Measurements from ENCODE around the gene GP5. TPM values are rescaled to one million over a fixed set of nuclear protein-coding genes. Genes with fewer than 3 reads are reported as not detected.

Gene GP5
- total and polyA plus RNA-seq, 4 experiments from 2014 or later: 1.3 to 4.2 (median 2.8) TPM

- Histone ChIP-seq H3K4me1 (ENCODE audit: insufficient read depth, low read length) (no peaks in the 10 kb centered on the region), H3K27me3 (ENCODE audit: insufficient read depth, low read length) (peaks cover 5% of the 10 kb centered on the region), H3K36me3 (ENCODE audit: insufficient read depth, low read length) (no peaks in the 10 kb centered on the region), H3K27ac (ENCODE audit: low read depth, low read length) (no peak overlapping the region), H3K4me3 (ENCODE audit: low read length in 2 of 2) (no peak overlapping the region), H3K9me3 (ENCODE audit: control insufficient read depth in 1 of 2, low read length in 2 of 2) (no peaks in the 10 kb centered on the region)
- Mint-ChIP-seq H3K9me3 (no peaks in the 10 kb centered on the region), H3K4me1 (no peaks in the 10 kb centered on the region), H3K27me3 (peaks cover 13 to 25% of the 10 kb centered on the region in 2 donors), H3K36me3 (no peaks in the 10 kb centered on the region), H3K27ac (no peak overlapping the region), H3K4me3 (no peak overlapping the region)
- DNase-seq: no peak
- ChIA-PET CTCF (ENCODE audit: partially characterized antibody) (no interaction called here), POLR2A (ENCODE audit: partially characterized antibody) (no interaction called here)
- intact Hi-C loops (cut with micrococcal nuclease): no loop called here
Observed at GRCh38 chr3:194379651-194380050, 19.4 kb downstream of the GP5 start.

DNA sequence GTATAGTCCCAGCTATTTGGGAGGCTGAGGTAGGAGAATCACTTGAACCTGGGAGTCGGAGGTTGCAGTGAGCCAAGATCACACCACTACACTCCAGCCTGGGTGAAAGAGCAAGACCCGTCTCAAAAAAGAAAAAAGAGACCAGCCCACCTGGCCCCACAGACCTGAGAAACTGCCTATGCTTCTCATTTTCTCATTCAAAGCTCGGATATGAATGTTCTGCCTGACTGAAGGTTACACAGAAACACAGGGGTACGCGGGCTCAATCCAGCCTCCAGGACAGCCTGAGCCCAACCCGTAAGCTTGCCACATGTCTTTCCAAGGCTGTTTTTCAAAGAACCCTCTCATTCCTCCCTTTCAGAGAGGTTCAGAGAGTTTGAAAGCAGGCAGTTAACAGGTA lies 19.8 kb downstream of the GP5 start:
- no peaks in the 10 kb centered on the region for H3K9me3 ChIP-seq (ENCODE audit: control insufficient read depth in 1 of 2, low read length in 2 of 2)
- no peak overlapping the region for H3K4me3 Mint-ChIP-seq
- intact Hi-C loops (cut with micrococcal nuclease): no loop called here
- H3K4me1 ChIP-seq (ENCODE audit: insufficient read depth, low read length): no peaks in the 10 kb centered on the region
- peaks cover 13 to 25% of the 10 kb centered on the region in 2 donors for H3K27me3 Mint-ChIP-seq
- H3K36me3 Mint-ChIP-seq: no peaks in the 10 kb centered on the region
- peaks cover 5% of the 10 kb centered on the region for H3K27me3 ChIP-seq (ENCODE audit: insufficient read depth, low read length)
- H3K36me3 ChIP-seq (ENCODE audit: insufficient read depth, low read length): no peaks in the 10 kb centered on the region
- CTCF ChIA-PET (ENCODE audit: partially characterized antibody): interaction anchor here (1.0 kb wide), 1 partner anchor 36 kb away, joined by 4 read pairs; no protein-coding TSS in a partner anchor
- H3K27ac Mint-ChIP-seq: no peak overlapping the region
- H3K4me1 Mint-ChIP-seq: no peaks in the 10 kb centered on the region
- no peak overlapping the region for H3K27ac ChIP-seq (ENCODE audit: low read depth, low read length)
- no peak for DNase-seq
- POLR2A ChIA-PET (ENCODE audit: partially characterized antibody): no interaction called here
- H3K4me3 ChIP-seq (ENCODE audit: low read length in 2 of 2): no peak overlapping the region
- no peaks in the 10 kb centered on the region for H3K9me3 Mint-ChIP-seq

DNA sequence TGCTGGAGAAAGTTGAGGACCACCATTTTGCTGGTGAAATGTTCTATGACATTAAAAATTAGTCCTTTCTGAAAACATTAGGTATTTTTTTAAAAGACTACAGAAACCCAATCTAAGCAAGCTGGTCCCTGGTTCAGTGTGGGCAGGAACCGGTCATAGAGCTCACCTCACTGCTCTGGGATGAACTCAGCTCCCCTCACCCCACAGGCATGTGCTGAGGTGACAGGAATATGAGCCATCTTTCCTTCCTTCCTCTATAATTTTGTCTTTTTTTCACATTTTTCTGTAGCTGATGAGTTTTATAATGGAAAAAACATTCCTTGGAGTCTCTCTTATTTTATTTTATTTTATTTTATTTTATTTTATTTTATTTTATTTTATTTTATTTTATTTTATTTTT lies 21.4 kb downstream of the GP5 start:
- Histone ChIP-seq H3K9me3 (ENCODE audit: control insufficient read depth in 1 of 2, low read length in 2 of 2) (no peaks in the 10 kb centered on the region), H3K36me3 (ENCODE audit: insufficient read depth, low read length) (no peaks in the 10 kb centered on the region), H3K27me3 (ENCODE audit: insufficient read depth, low read length) (peaks cover 5% of the 10 kb centered on the region), H3K4me3 (ENCODE audit: low read length in 2 of 2) (no peak overlapping the region), H3K4me1 (ENCODE audit: insufficient read depth, low read length) (no peaks in the 10 kb centered on the region), H3K27ac (ENCODE audit: low read depth, low read length) (no peak overlapping the region)
- Mint-ChIP-seq H3K9me3 (no peaks in the 10 kb centered on the region), H3K4me3 (no peak overlapping the region), H3K4me1 (no peaks in the 10 kb centered on the region), H3K36me3 (no peaks in the 10 kb centered on the region), H3K27ac (no peak overlapping the region), H3K27me3 (peaks cover 13 to 23% of the 10 kb centered on the region in 2 donors)
- DNase-seq: no peak
- CTCF ChIA-PET (ENCODE audit: partially characterized antibody): interaction anchor here (0.9 kb wide), 1 partner anchor 34 kb away, joined by 3 read pairs; no protein-coding TSS in a partner anchor
- intact Hi-C loops (cut with micrococcal nuclease): no loop called here
- POLR2A ChIA-PET (ENCODE audit: partially characterized antibody): no interaction called here

DNA sequence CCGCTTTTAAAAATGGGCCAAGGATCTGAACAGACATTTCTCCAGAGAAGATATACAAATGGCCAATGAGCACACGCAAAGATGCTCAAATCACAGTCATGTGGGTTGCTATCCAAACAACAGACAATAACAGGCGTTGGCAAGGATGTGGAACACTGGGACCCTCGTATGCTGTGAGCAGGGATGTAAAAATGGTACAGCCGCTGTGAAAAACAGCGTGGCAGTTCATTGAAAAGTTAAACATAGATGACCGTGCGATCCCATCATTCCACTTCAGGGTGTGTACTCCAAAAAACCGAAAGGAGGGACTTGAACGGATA lies 22.9 kb downstream of the GP5 start:
- H3K4me3 Mint-ChIP-seq: no peak overlapping the region
- Histone ChIP-seq H3K4me3 (ENCODE audit: low read length in 2 of 2) (no peak overlapping the region), H3K27me3 (ENCODE audit: insufficient read depth, low read length) (peaks cover 5% of the 10 kb centered on the region), H3K9me3 (ENCODE audit: control insufficient read depth in 1 of 2, low read length in 2 of 2) (no peaks in the 10 kb centered on the region), H3K4me1 (ENCODE audit: insufficient read depth, low read length) (no peaks in the 10 kb centered on the region), H3K36me3 (ENCODE audit: insufficient read depth, low read length) (no peaks in the 10 kb centered on the region), H3K27ac (ENCODE audit: low read depth, low read length) (no peak overlapping the region)
- ChIA-PET CTCF (ENCODE audit: partially characterized antibody) (no interaction called here), POLR2A (ENCODE audit: partially characterized antibody) (no interaction called here)
- H3K27ac Mint-ChIP-seq: no peak overlapping the region
- no peaks in the 10 kb centered on the region for H3K36me3 Mint-ChIP-seq
- intact Hi-C loops (cut with micrococcal nuclease): no loop called here
- DNase-seq: no peak
- no peaks in the 10 kb centered on the region for H3K9me3 Mint-ChIP-seq
- H3K4me1 Mint-ChIP-seq: no peaks in the 10 kb centered on the region
- H3K27me3 Mint-ChIP-seq: peaks cover 20 to 25% of the 10 kb centered on the region in 2 donors

DNA sequence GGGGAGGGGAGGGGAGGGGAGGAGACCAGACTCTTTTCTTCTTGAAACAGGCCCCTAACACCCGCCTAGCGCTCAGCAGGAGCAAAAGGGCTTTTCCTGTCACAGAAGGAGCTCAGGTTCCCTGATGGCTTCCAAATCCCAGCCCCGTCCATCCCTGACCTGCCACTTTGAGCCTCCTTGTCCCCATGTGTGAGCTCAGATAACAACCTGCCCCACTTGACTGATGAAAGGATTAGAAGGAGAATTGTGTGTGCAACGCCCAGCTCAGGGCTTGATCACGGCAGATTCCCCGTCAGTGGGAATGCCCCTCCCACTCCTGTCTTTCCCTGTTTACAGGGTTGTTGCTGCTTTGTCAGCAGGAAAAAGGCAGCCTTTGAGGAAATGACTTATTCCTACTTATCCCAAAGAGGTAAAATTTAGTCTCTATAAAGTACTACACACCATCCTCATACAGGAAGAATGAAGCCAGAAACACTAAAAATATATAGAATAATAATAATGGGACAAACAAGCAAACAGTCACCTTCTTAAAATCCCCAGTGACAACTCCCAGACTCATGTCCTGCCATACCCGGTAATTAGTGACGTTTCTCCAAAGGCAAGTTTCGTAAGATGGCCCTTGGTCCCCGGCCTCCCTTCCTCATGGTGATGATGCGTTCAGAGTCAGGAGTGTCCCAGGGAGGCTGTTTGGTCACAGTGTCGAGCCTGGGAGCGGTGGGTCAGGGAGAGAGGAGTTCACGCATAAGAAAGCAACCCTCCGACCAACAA lies 23.4 kb downstream of the GP5 start:
- intact Hi-C loops (cut with micrococcal nuclease): no loop called here
- Histone ChIP-seq H3K4me3 (ENCODE audit: low read length in 2 of 2) (no peak overlapping the region), H3K4me1 (ENCODE audit: insufficient read depth, low read length) (no peaks in the 10 kb centered on the region), H3K36me3 (ENCODE audit: insufficient read depth, low read length) (no peaks in the 10 kb centered on the region), H3K27ac (ENCODE audit: low read depth, low read length) (no peak overlapping the region), H3K9me3 (ENCODE audit: control insufficient read depth in 1 of 2, low read length in 2 of 2) (no peaks in the 10 kb centered on the region), H3K27me3 (ENCODE audit: insufficient read depth, low read length) (peaks cover 5% of the 10 kb centered on the region)
- ChIA-PET POLR2A (ENCODE audit: partially characterized antibody) (no interaction called here), CTCF (ENCODE audit: partially characterized antibody) (no interaction called here)
- Mint-ChIP-seq H3K4me1 (no peaks in the 10 kb centered on the region), H3K36me3 (no peaks in the 10 kb centered on the region), H3K27ac (no peak overlapping the region), H3K4me3 (no peak overlapping the region), H3K27me3 (peaks cover 21 to 27% of the 10 kb centered on the region in 2 donors), H3K9me3 (no peaks in the 10 kb centered on the region)
- DNase-seq: no peak

DNA sequence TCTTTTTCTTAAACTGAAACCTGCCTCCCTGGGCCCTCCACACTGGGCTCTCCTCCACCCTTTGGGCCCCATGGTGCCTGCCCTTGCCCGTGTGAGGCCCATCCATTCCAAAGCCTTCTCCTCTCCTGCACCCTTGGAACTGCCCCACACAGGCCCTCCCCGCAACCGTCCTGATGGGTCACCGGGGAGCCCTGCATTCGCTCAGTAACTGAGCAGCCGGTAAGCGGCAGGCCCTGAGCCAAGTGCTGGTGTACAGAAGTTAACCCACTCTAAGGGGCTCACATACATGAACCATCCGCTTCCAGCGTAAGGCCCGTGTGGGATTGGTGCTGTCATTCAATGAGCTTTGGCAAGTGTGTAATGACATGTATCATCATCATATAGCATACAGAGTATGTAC lies 24.1 kb downstream of the GP5 start:
- no peak for DNase-seq
- H3K9me3 ChIP-seq (ENCODE audit: control insufficient read depth in 1 of 2, low read length in 2 of 2): no peaks in the 10 kb centered on the region
- intact Hi-C loops (cut with micrococcal nuclease): no loop called here
- no peak overlapping the region for H3K4me3 ChIP-seq (ENCODE audit: low read length in 2 of 2)
- Mint-ChIP-seq H3K27ac (no peak overlapping the region), H3K27me3 (peaks cover 23 to 32% of the 10 kb centered on the region in 2 donors), H3K36me3 (no peaks in the 10 kb centered on the region), H3K4me3 (no peak overlapping the region), H3K9me3 (no peaks in the 10 kb centered on the region), H3K4me1 (no peaks in the 10 kb centered on the region)
- H3K27me3 ChIP-seq (ENCODE audit: insufficient read depth, low read length): peaks cover 5% of the 10 kb centered on the region
- no peak overlapping the region for H3K27ac ChIP-seq (ENCODE audit: low read depth, low read length)
- ChIA-PET CTCF (ENCODE audit: partially characterized antibody) (no interaction called here), POLR2A (ENCODE audit: partially characterized antibody) (no interaction called here)
- H3K36me3 ChIP-seq (ENCODE audit: insufficient read depth, low read length): no peaks in the 10 kb centered on the region
- no peaks in the 10 kb centered on the region for H3K4me1 ChIP-seq (ENCODE audit: insufficient read depth, low read length)

DNA sequence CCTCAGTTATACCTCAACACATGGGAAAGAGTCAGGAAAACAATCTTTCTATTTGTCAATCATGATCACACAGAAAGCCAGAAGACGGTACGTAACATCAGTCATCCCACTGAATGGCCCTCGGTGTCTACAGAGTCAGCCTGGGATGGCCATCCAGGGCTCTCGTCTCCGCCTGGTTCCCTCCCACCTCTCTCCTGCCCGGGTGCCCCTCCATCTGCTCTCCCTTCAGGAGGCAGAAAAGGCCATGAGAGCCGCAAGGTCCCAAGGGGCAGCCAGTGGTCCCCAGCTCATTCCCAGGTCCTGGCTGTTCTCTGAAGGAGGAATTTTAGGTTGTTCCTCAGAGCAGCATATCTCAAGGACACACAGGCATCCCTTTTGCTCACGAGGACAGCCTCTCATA lies 25.2 kb downstream of the GP5 start:
- Histone ChIP-seq H3K4me1 (ENCODE audit: insufficient read depth, low read length) (no peaks in the 10 kb centered on the region), H3K27ac (ENCODE audit: low read depth, low read length) (no peak overlapping the region), H3K9me3 (ENCODE audit: control insufficient read depth in 1 of 2, low read length in 2 of 2) (no peaks in the 10 kb centered on the region), H3K4me3 (ENCODE audit: low read length in 2 of 2) (no peak overlapping the region), H3K27me3 (ENCODE audit: insufficient read depth, low read length) (peaks cover 5% of the 10 kb centered on the region), H3K36me3 (ENCODE audit: insufficient read depth, low read length) (no peaks in the 10 kb centered on the region)
- Mint-ChIP-seq H3K27ac (no peak overlapping the region), H3K36me3 (no peaks in the 10 kb centered on the region), H3K9me3 (no peaks in the 10 kb centered on the region), H3K4me3 (no peak overlapping the region), H3K4me1 (no peaks in the 10 kb centered on the region), H3K27me3 (peaks cover 25 to 33% of the 10 kb centered on the region in 2 donors)
- CTCF ChIA-PET (ENCODE audit: partially characterized antibody): no interaction called here
- intact Hi-C loops (cut with micrococcal nuclease): no loop called here
- POLR2A ChIA-PET (ENCODE audit: partially characterized antibody): no interaction called here
- DNase-seq: no peak

DNA sequence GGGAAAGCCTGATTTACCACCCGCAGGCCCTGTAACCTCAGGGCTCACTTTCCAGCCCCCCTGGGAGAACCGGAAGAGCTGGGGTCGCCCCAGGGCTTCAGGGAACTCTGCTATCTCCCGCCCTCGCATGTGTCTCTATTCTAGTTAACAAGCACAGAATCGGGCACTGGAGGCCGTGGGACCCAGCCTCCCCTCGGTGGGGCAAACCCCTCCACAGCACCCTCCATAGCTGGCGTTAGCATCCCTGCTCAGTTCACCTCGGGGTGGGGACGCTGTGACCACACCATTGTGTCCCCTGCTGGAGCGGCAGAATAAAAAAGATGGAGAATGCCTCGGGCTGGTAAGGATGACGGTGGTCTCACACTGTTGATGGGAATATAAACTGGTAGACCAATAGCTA lies 26.0 kb downstream of the GP5 start:
- Mint-ChIP-seq H3K36me3 (no peaks in the 10 kb centered on the region), H3K4me1 (no peaks in the 10 kb centered on the region), H3K9me3 (no peaks in the 10 kb centered on the region), H3K27me3 (peaks cover 26 to 33% of the 10 kb centered on the region in 2 donors), H3K4me3 (no peak overlapping the region), H3K27ac (no peak overlapping the region)
- Histone ChIP-seq H3K4me1 (ENCODE audit: insufficient read depth, low read length) (no peaks in the 10 kb centered on the region), H3K36me3 (ENCODE audit: insufficient read depth, low read length) (no peaks in the 10 kb centered on the region), H3K27ac (ENCODE audit: low read depth, low read length) (no peak overlapping the region), H3K4me3 (ENCODE audit: low read length in 2 of 2) (no peak overlapping the region), H3K9me3 (ENCODE audit: control insufficient read depth in 1 of 2, low read length in 2 of 2) (no peaks in the 10 kb centered on the region), H3K27me3 (ENCODE audit: insufficient read depth, low read length) (peaks cover 5% of the 10 kb centered on the region)
- intact Hi-C loops (cut with micrococcal nuclease): no loop called here
- DNase-seq: no peak
- CTCF ChIA-PET (ENCODE audit: partially characterized antibody): no interaction called here
- POLR2A ChIA-PET (ENCODE audit: partially characterized antibody): no interaction called here

All from CD4-positive, alpha-beta memory T cell (primary cell).